Brain pericyte (primary cell): ENCODE results near the gene OR51B6.
"Not testable (repeated sequence)": the region's sequence is repeated elsewhere in the genome, so short reads cannot be mapped to it uniquely, and the experiment has no call there.

Source experiments
- DNase-seq: peaks from one replicate; pipeline ENCODE4 v3.0.0-alpha.2; 2012; ENCODE audit warnings: low read depth, low spot score

OR51B6 gene

DNA sequence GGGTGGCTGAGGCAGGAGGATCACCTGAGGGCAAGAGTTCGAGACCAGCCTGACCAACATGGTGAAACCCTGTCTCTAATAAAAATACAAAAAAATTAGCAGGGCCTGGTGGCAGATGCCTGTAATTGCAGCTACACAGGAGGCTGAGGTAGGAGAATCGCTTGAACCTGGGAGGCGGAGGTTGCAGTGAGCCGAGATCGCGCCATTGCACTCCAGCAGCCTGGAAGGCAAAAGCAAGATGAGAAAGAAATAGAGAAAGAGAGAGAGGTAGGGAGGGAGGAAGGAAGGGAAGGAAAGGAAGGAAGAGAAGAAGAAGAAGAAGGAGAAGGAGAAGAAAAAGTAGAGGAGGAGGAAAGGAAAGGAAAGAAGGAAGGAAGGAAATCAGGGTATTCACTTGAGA lies 15.1 kb downstream of the OR51B6 start:
- not testable (repeated sequence) for DNase-seq

DNA sequence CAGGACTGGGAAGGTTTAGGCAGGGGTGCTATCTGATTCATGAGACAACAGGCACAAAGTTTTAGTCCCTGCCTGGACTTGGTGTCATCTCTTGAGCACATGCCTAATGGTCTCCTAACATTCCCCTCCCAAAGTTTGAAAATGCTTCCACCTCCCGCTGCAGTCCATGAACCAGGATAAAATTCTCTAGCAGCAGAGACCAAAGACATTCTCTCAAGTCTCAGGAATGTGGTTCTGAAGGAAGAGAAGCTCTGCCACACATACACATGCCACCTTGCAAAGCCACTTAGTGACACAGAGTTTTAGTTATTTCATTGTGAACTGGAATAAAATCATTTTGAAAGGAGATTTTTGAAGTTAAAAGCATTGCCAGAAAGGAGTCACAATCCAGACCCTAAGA lies 15.5 kb downstream of the OR51B6 start:
- no peak for DNase-seq

DNA sequence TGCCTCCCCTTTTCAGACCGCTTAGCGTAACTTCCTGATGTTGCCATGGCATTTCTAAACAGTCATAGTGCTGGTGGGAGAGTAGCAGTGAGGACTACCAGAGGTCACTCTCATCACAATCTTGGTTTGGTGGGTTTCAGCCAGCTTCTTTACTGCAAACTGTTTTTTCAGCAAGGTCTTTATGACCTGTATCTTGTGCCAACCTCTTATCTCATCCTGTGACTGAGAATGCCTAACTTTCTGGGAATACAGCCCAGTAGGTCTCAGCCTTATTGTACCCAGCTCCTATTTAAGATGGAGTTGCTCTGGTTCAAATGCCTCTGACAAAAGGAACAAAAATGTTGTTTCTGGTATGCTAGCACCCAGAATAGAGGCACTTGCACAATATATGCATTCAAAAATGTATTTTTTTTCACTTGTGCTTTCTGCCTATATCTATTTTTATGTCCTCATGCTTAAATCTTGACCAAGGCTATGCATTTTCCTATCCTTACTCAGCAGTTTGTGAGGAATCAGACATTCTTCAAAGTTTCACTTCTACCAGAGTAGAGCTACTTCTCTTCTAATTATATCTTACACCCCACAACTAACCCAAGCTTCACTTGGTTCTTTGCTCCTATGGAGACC lies 16.3 kb downstream of the OR51B6 start:
- DNase-seq = no peak

DNA sequence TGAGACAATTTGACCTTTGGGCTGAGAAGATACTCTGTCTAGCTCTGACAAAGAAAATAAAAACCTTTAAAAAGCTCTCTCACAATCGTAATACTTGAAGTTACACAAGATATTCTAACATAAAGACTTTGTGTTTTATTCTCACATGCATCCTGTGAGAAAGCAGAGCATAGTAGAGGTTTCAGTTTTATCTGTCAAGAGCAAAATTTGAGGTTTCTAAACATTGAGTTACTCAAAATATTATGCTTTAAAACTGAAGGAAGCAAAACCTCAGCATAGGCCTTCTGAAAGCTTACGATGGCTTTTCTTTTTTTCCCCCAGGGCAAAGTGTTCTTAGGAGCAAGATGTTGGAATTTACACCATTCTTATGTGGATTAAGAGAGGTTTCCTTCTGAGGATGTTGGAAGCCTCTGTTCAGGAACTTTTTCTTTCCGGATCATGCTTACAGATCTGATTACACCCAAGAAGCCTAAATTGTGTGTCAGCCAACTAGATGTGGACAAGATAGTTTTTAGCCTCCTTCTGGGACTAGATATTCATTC lies 17.3 kb downstream of the OR51B6 start:
- DNase-seq = no peak

DNA sequence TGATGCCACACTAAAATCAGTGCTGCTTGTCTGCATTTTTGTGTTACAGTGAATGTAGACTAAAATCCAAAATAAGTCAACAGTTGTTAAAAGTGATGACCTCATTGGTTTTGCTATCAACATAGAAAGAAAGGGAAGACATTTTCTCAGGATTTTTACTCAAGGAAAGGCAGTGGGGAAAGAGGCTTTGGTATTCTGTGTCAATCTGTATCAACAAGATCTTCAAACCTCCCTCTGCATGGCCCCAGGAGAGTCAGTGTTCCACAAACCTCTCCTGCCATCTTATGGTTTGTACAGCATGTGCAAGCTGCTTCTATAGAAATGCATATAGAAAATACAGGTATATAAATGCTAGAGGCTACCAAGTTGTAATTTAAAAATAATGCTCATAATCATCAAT lies 18.5 kb downstream of the OR51B6 start:
- peak; percentile 5 for DNase-seq

DNA sequence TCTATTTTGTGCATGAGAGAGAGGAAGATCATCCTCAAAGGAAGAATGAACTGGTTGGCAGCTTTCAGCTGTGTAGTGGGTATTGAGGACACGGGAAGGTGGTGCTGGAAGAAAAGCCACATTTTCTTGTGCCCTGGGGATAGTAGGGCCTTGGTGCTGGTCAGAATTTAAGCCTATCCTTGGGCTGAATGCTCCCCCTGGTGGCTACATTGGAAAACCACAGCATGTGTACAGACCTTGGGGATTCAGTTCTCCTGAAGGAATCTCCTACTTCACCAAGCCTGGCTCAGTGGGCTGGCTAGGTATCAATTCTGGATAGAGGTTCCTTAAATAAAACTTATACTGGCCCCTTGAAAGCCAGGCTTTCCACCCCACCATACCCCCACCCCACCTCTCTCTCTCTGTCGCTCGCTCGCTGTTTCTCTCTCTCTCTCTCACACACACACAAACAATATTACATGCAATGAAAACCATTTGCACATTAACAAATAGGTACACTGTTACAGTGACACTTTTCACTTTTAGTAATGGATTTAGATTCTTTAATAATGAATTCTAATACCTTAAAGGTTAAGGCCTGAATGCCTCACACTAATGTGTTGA lies 29.5 kb downstream of the OR51B6 start:
- peak; percentile 10 for DNase-seq

DNA sequence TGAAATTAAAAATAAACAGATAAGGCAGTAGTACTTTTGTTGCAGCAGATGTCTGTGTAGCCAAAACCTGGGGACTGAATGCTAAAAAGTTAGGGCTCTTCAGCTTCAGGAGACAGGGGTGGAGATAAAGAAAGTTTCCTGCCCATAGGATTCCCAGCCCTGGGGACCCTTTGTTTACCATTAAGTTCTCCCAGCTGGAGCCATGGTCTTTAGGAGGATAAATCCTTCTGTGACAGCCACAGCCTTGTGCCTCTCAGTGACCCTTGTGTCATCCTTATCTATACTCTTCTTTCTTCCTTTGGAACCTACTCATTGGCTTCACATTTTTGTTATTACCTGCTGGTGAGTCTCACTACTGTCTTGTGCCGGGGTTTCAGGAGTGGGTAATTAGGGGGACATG lies 32.3 kb downstream of the OR51B6 start, which contains the start of gene OR51M1:
TSS of gene OR51M1 (plus strand) at position 237 of the 400 bp plus-strand sequence. CDS start 5,587 bp downstream, outside the sequence.
- no peak for DNase-seq

DNA sequence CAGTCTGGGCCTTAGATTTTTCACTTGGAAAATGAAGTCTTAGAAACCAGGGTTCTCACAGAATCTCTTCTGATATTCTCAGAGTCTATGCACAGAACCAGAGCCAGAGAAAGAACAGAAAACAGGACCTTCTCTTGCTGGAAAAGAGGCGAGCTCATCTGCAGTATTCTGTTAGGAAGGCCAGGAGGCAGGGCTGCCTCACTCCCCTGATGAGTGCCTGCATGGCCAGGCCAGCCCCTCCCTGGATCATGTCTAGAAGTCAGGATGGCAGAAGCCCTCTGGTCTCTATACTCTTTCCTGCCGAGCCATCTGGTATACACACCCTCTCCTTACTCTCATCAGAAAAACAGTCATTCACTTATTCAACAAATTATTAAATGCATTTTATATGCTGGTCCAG lies 33.0 kb downstream of the OR51B6 start:
- no peak for DNase-seq

DNA sequence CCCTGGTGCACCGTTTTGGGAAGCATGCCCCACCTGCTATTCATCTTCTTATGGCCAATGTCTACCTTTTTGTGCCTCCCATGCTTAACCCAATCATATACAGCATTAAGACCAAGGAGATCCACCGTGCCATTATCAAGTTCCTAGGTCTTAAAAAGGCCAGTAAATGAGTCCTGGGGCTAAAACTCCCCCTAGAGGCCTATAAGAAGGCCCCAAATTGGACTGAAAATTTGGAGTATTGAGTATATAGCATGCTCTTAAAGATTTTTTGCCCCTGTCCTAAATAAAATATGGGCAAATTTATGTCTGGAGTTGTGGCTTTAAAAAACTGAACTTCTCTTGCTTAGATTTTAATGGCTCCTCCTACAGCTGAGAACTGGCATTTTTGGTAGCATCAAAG lies 38.9 kb downstream of the OR51B6 start:
- no peak for DNase-seq

DNA sequence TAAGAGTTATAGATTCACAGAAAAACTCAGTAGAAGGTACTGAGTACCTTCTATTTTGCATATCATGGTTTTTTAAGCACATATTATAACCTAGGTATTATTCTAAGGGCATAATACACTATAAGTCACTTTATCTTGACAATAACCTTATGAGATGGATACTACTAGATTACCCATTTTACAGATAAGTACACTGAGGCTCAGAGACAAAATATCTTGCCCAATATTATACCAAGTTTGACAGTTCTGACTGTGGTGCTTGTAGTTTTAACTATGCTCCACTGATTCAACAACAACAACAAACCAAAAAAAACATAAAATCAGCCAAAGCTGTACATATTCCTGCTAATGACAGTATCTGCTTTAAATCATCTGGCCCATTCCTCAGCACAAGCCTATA lies 42.8 kb downstream of the OR51B6 start:
- DNase-seq = no peak

DNA sequence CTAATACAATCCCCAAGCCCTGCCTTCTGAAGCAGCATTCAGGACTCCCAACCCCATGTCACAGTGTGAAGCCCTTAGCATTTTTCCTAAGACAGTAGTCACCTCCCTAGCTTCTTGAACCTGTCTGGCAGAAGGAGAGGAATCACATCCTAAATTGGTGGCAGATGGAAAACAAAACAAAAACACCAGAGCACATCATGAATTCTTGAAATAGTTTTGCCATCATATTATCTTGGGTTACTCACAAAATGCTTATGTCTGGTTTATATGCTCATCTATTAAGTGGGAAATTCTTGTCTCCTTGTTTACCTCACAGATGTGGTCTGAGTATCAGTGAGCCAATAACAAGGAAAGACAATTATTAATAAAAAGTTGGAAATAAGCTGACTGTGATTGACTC lies 47.6 kb downstream of the OR51B6 start:
- no peak for DNase-seq
